HepG2 (cell line): ENCODE measurements around the gene CGREF1. TPM values are rescaled to one million over a fixed set of nuclear protein-coding genes. Genes with fewer than 3 reads are reported as not detected.

Experiments used
- E2F1 ChIP-seq: sonication (generic); formaldehyde crosslinking; IDR thresholded peaks from 2 replicates; pipeline ENCODE4 v1.5.0; 2020; ENCODE audit warnings: missing genetic modification reagents
- FOXO1 ChIP-seq: sonication (generic); formaldehyde crosslinking; IDR thresholded peaks from 2 replicates; pipeline ENCODE4 v1.4.0; 2020; ENCODE audit warnings: missing genetic modification reagents
- KDM5A ChIP-seq: fragments of 200-600 bp; sonication (generic); IDR thresholded peaks from 2 replicates; pipeline ENCODE4 v1.7.0; 2018; ENCODE audit warnings: antibody characterized with exemption, mild to moderate bottlenecking, low read length, borderline replicate concordance
- SYNCRIP ChIP-seq: fragments of 200-400 bp; formaldehyde crosslinking; IDR thresholded peaks from 2 replicates; pipeline ENCODE4 v1.6.1; 2018; ENCODE audit warnings: mild to moderate bottlenecking, low read depth, low read length; ENCODE audit not compliant: insufficient read depth
- ZBTB44 ChIP-seq: sonication (generic); formaldehyde crosslinking; IDR thresholded peaks from 2 replicates; pipeline ENCODE4 v1.4.0; 2020; ENCODE audit warnings: missing genetic modification reagents
- ZFP91 ChIP-seq: sonication (generic); formaldehyde crosslinking; IDR thresholded peaks from 2 replicates; pipeline ENCODE4 v1.9.0; 2022; ENCODE audit warnings: missing genetic modification reagents, mild to moderate bottlenecking, borderline replicate concordance
- ZNF44 ChIP-seq: sonication (generic); formaldehyde crosslinking; IDR thresholded peaks from 2 replicates; pipeline ENCODE4 v1.5.1; 2020; ENCODE audit warnings: mild to moderate bottlenecking, missing genetic modification reagents
- polyA plus RNA-seq, 8 experiments: library from polyadenylated mRNA; depleted of rRNA in 3 of 8; stranded (reverse) in 7 of 8; unstranded in 1 of 8; fragments of >200 nt; fragmentation: Illumina TruSeq in 4 of 8; extraction: Trizol in 4 of 8; gene quantifications; 2 replicates each; pipeline versions ENCODE4 v1.2.1 to v1.2.3, GENCODE V29; 2011 to 2016; ENCODE audit warnings: low read depth in 4 of 8, missing spikeins in 1 of 8, mixed read lengths in 1 of 8; ENCODE audit not compliant: insufficient read depth in 1 of 8
- total RNA-seq, 5 experiments: library from RNA; depleted of rRNA; stranded (reverse); fragments of >200 nt; fragmentation: Illumina TruSeq; extraction: Trizol; gene quantifications; 2 replicates each; pipeline ENCODE4 v1.2.3, GENCODE V29; 2016; ENCODE audit warnings: low read depth in 1 of 5

The CGREF1 gene
- total and polyA plus RNA-seq, 2 of the 13 experiments (the other 11 are each of a cell fraction or from before 2014, with no cell fraction given), result 13.9 to 23.4 TPM

GRCh38 chr2:27089111-27089954 is 29.6 kb downstream of the CGREF1 start (continued):
- TF ChIP-seq ZBTB44 (CRISPR knock-in tag) (no peak), SYNCRIP (no peak), ZFP91 (CRISPR knock-in tag) (no peak), E2F1 (CRISPR knock-in tag) (no peak), ZNF44 (no peak), FOXO1 (no peak), KDM5A (no peak)
